MM.1S (cell line): ENCODE results near the gene CALML4.

Experiments
- DNase-seq: peaks from one replicate; pipeline ENCODE4 v3.0.0-alpha.2; 2015
- H2AFZ ChIP-seq: fragments of 300-600 bp; sonication (generic); 2 replicates; pipeline ENCODE4 v1.6.0; 2016; ENCODE audit warnings: antibody characterized with exemption, low read length
- H3F3A ChIP-seq: fragments of 300-600 bp; sonication (generic); 2 replicates; pipeline ENCODE4 v1.6.1; 2016; ENCODE audit warnings: mild to moderate bottlenecking, antibody characterized with exemption, low read length, moderate library complexity, mixed read lengths; ENCODE audit not compliant: insufficient read depth
- H3K27ac ChIP-seq: fragments of 300-600 bp; sonication (generic); 2 replicates; pipeline ENCODE4 v1.5.1; 2016; ENCODE audit warnings: mild to moderate bottlenecking, low read length
- H3K27me3 ChIP-seq: fragments of 300-600 bp; sonication (generic); replicated peaks from 2 replicates; pipeline ENCODE4 v1.6.0; 2016; ENCODE audit warnings: low read length; ENCODE audit not compliant: insufficient read depth
- H3K36me3 ChIP-seq: fragments of 300-600 bp; sonication (generic); replicated peaks from 2 replicates; pipeline ENCODE4 v1.6.1; 2016; ENCODE audit warnings: mild to moderate bottlenecking, low read length, mixed read lengths; ENCODE audit not compliant: insufficient read depth
- H3K4me1 ChIP-seq: fragments of 300-600 bp; sonication (generic); 2 replicates; pipeline ENCODE4 v1.6.1; 2016; ENCODE audit warnings: low read length, mixed read lengths
- H3K4me2 ChIP-seq: fragments of 300-600 bp; sonication (generic); 2 replicates; pipeline ENCODE4 v1.6.0; 2016; ENCODE audit warnings: low read depth, low read length
- H3K4me3 ChIP-seq: fragments of 300-600 bp; sonication (generic); 2 replicates; pipeline ENCODE4 v1.5.1; 2016; ENCODE audit warnings: low read length, mixed read lengths
- H3K79me2 ChIP-seq: fragments of 300-600 bp; sonication (generic); 2 replicates; pipeline ENCODE4 v1.6.1; 2016; ENCODE audit warnings: mixed run types, low read length, mixed read lengths
- H3K9ac ChIP-seq: fragments of 300-600 bp; sonication (generic); 2 replicates; pipeline ENCODE4 v1.6.1; 2016; ENCODE audit warnings: low read length, mixed read lengths
- H3K9me2 ChIP-seq: fragments of 300-600 bp; sonication (generic); replicated peaks from 2 replicates; pipeline ENCODE4 v1.6.1; 2016; ENCODE audit warnings: mild to moderate bottlenecking, low read length, mixed read lengths; ENCODE audit not compliant: insufficient read depth
- H3K9me3 ChIP-seq: fragments of 300-600 bp; sonication (generic); replicated peaks from 2 replicates; pipeline ENCODE4 v1.6.1; 2016; ENCODE audit warnings: mild to moderate bottlenecking, low read length, mixed read lengths; ENCODE audit not compliant: insufficient read depth
- H4K20me1 ChIP-seq: fragments of 300-600 bp; sonication (generic); 2 replicates; pipeline ENCODE4 v1.6.1; 2016; ENCODE audit warnings: mild to moderate bottlenecking, low read length, moderate library complexity, mixed read lengths; ENCODE audit not compliant: insufficient read depth
- CTCF ChIP-seq: fragments of 300-600 bp; sonication (generic); IDR thresholded peaks from 2 replicates; pipeline ENCODE4 v1.5.1; 2016; ENCODE audit warnings: antibody characterized with exemption, low read length, mixed read lengths
- EZH2 ChIP-seq: fragments of 300-600 bp; sonication (generic); optimal IDR thresholded peaks from 2 replicates; pipeline ENCODE3; 2017; ENCODE audit warnings: low read depth, mild to moderate bottlenecking, antibody characterized with exemption, low read length, mixed read lengths
- EZH2phosphoT487 ChIP-seq: fragments of 300-600 bp; sonication (generic); IDR thresholded peaks from 2 replicates; pipeline ENCODE4 v1.6.1; 2018; ENCODE audit warnings: antibody characterized with exemption, low read length

The CALML4 gene

DNA sequence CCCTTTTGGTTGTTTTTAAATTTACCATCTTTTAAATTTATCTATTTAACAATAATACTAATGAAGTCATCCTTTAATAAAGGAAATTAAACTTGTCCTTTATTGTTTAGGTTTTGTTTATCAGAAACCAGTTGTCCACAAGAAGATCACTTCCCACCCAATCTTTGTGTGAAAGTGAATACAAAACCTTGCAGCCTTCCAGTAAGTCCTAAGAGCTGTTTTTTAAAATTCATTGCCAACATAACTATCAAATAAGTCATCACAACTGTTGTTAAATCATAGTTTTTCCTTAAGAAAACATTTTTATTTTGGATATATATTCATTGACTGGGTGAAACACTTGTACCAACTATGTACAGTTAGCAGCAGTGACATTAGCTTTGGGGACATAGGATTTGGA, 59.4 kb downstream of the CALML4 start:
- H2AFZ ChIP-seq = no peak overlapping the region
- no peaks in the 10 kb centered on the region for H3K27me3 ChIP-seq
- H3K27ac ChIP-seq = no peak overlapping the region
- H3K9me2 ChIP-seq = no peaks in the 10 kb centered on the region
- H3K4me3 ChIP-seq = no peak overlapping the region
- no peak overlapping the region for H3K4me2 ChIP-seq
- H3K9ac ChIP-seq = no peak overlapping the region
- H3K36me3 ChIP-seq = peaks cover 13% of the 10 kb centered on the region
- peaks cover 47% of the 10 kb centered on the region for H3K79me2 ChIP-seq
- TF ChIP-seq CTCF = no peak
- TF ChIP-seq EZH2phosphoT487 = no peak
- TF ChIP-seq EZH2 = no peak
- 0 out of 2 replicates have a peak, but pooled peaks cover 5% of the 10 kb centered on the region for H3K4me1 ChIP-seq
- peaks cover 4% of the 10 kb centered on the region; the same call in 1 of the 2 replicates for H3F3A ChIP-seq
- no peak for DNase-seq
- H4K20me1 ChIP-seq = peaks cover 8% of the 10 kb centered on the region; the same call in 1 of the 2 replicates
- H3K9me3 ChIP-seq = no peaks in the 10 kb centered on the region

DNA sequence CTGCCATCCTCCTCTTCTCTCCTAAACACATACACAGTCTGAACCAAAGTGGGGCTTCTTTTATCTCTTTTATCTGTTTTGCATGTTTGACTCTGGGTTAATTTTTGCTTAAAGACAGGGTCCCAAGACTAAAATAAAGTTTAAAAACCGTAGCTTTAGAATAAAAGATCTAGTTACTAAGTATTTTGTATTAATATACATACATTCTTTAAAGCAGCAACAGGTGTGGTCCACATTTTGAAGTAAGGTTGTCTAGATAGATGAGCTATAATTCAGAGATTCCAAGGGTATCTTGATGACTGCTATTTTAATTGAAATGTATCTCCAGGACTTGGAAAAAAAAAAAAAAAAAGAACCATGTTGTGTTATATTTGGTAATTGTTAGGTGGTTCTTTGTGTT, 61.3 kb downstream of the CALML4 start:
- TF ChIP-seq EZH2phosphoT487 = no peak
- no peak for TF ChIP-seq CTCF
- no peak for TF ChIP-seq EZH2
- peaks cover 13% of the 10 kb centered on the region for H3K36me3 ChIP-seq
- no peak overlapping the region for H3K4me2 ChIP-seq
- H2AFZ ChIP-seq = no peak overlapping the region
- DNase-seq = no peak
- H3K27me3 ChIP-seq = no peaks in the 10 kb centered on the region
- H3K4me3 ChIP-seq = no peak overlapping the region
- no peaks in the 10 kb centered on the region for H3K9me3 ChIP-seq
- no peaks in the 10 kb centered on the region for H3K9me2 ChIP-seq
- H3F3A ChIP-seq = peaks cover 4% of the 10 kb centered on the region; the same call in 1 of the 2 replicates
- no peak overlapping the region for H3K9ac ChIP-seq
- H3K79me2 ChIP-seq = peaks cover 54% of the 10 kb centered on the region
- peaks cover 8% of the 10 kb centered on the region; the same call in 1 of the 2 replicates for H4K20me1 ChIP-seq
- no peak overlapping the region for H3K27ac ChIP-seq
- 0 out of 2 replicates have a peak, but pooled peaks cover 5% of the 10 kb centered on the region for H3K4me1 ChIP-seq

- Histone ChIP-seq H3K4me1 (0 out of 2 replicates have a peak, but pooled peaks cover 5% of the 10 kb centered on the region), H3K9ac (no peak overlapping the region), H3K36me3 (peaks cover 13% of the 10 kb centered on the region), H3K9me2 (no peaks in the 10 kb centered on the region), H3K4me3 (no peak overlapping the region), H3K4me2 (no peak overlapping the region), H4K20me1 (peaks cover 8% of the 10 kb centered on the region; the same call in 1 of the 2 replicates), H3K27ac (no peak overlapping the region), H3K79me2 (peaks cover 61% of the 10 kb centered on the region), H3K9me3 (no peaks in the 10 kb centered on the region), H3F3A (peaks cover 4% of the 10 kb centered on the region; the same call in 1 of the 2 replicates), H2AFZ (no peak overlapping the region), H3K27me3 (no peaks in the 10 kb centered on the region)
- TF ChIP-seq CTCF (no peak), EZH2phosphoT487 (no peak), EZH2 (no peak)
- DNase-seq = no peak
These were observed 62.0 kb downstream of the CALML4 start for GRCh38 chr15:68143129-68143528.
